HG02970 (cell line): ENCODE results near the gene KIAA0319L.
"Not testable (repeated sequence)": the region's sequence is repeated elsewhere in the genome, so short reads cannot be mapped to it uniquely, and the experiment has no call there.

Experiments
- ATAC-seq: cut with Tn5 transposase; IDR thresholded peaks from one replicate; pipeline ENCODE4 v1.9.1; 2021; ENCODE audit warnings: mild to moderate bottlenecking, moderate library complexity, moderate number of reproducible peaks; ENCODE audit not compliant: unreplicated experiment, low FRiP score

Gene KIAA0319L

DNA sequence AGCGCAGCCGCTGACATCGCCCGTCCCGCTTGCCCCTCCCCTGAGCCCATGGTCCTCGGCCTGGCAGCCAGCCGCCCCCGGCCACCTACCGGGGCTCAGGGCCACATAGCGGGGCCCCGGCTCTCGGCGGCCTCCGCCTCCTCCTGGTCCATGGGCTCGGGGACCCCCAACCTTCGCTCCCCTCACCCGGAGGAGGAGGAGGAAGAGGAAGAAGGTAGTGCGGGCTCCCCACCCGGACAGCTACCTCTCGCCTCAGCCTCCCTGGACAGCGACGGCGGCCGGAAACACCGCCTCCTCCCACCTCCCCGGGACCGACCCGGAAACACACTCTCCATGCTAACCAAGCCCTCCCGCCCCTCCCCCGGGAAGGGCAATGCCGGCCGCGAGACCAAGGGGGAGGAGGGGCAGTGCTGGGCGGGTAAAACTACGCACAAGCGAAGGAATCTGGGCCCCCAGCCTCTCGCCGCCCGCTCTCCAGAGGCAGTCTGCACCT is at the start of gene KIAA0319L:
Gene KIAA0319L (minus strand): TSS at position 286 of the 493 bp plus-strand sequence. CDS start 2,912 bp downstream, outside the sequence.
- ATAC-seq: peak; percentile 77

DNA sequence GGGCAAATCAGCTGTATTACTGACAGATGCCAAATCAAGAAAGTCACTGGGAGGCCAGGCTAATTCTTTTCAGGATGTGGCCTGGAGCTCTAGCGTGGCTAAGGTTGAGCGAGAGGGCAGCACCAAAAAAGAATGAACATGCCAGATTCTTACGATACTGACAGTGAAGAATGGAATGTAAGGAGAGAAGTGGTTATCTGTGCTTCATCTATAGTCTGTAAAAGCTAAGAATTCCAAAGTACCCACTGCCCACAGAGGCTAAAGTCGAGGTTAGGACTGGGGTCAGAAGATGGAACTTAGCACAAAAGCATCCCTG is 48.6 kb upstream of the KIAA0319L start:
- no peak for ATAC-seq

DNA sequence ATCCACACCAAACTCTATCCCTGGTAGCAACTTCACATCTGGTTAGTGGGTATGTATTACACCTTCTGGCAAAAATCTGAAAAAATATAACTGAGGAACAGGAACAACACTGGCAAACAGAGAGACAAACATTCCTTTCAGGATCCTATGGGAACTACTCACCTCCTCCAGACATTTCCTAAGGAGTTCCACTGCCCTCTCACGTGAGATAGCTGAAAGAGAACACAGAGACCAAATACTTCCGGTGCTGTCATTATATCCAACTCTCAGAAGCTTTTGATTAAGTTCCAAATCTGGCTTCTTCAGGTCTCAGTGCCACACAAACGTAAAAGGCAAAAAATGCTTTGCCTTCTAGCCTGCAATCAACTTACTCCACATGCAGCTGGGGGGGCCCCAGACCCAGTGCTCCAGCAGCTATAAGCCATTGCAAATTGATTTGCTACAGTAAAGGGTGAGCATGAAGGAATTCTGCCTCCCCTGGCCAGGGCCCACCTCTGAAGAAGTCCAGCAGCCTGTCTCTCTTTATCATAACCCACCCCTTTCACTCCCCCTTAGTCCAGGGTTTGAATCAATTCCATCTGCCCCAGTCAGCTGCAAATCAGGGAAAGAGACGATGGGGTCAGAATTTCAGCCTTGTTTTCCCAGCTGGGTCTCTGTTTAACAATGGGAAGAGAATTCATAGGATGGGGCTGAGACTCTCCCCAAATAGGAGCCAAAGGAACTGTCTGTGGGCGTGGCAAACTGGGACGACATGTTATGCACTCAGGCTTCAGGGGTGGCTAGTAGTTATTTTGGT is 48.1 kb upstream of the KIAA0319L start:
- no peak for ATAC-seq

DNA sequence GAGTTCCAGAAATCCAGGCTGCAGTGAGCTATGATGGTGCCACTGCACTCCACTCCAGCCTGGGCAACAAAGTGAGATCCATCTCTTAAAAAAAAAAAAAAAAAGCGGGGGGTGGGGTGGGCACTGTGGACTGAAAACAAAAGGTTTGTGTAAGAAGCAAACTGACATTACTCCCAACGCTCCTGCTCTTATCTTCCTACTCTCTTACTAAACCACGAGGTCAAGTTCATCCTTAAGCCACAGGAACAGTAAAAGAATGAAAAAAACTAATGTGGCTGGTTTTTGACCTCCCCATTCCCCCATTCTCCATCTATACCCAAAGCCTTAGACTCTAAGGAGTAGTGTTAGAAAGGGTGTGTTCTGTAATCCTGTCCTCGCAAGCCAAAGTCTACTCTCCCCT is 46.7 kb upstream of the KIAA0319L start:
- ATAC-seq: no peak

DNA sequence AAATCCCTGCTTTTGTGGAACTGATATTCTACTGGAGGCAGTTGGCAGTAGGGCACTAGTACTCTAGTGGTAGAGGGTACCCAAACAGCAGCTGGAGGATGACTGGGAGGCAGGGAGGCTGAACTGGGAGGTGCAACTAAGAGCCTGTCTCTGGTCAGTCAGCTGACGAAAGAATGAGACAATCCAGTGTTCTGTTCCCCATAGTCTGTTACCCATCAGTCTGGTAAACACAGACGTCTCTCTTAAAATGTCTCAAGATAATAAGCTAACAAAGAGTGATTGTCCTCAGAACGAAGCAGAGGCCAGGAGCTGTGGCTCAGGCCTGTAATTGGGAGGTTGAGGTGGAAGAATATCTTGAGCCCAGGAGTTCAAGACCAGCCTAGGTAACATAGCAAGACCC is 46.3 kb upstream of the KIAA0319L start:
- no peak for ATAC-seq

DNA sequence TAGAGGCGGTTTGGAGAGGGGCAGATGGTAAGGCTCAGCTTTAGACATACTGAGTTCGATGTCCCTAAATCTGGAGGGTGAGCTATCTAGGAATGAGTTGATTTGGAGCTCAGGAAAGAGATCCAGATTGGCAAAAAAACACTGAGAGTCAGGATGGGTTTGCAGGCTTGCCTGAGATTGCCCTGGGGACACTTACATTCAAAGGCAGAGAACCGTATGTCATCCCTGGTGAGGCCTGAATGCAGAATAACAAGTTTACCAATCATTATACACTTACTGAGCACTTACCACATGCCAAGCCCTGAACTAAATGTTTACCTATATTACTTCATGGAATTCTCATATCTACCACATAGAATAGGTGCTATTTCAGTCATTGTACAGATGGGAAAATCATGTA is 43.4 kb upstream of the KIAA0319L start:
- no peak for ATAC-seq

DNA sequence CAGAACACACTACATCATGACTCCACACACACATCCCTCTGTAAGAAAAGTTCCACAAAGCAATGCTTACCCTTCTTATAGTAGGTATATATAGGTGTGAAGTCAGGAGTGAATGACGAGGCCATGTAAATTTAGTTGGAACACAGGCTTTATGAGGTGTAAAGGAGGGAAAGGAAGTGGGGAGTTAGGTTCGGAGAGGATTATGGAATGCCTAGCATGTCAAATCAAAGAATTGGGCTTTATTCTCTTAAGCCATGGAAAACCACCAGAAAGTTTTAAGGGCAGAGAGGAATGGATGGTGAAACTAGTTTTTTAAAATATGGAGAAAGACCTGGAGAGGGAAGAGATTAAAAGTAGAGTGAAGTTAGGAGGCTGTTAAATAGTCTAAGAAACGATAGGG is 42.2 kb upstream of the KIAA0319L start:
- ATAC-seq: no peak

DNA sequence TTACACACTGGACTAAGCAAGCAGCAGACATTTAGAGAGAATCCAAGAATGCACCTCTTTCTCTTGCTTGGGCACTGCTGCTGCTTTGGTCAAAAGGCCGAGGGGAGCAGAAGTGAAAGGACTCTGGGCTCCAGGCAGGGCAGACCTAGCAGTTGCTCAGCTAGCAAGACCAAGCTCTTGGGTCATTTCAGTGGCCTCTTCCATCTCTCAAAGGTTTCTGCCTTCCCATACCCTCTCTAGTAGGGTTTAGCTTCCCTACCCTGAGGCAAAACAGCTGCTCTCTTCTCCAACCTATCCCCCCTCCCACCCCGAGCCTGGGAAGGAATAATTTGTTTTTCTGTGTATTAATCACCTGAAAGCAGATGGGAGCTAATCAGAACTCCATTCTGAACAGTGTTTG is 41.7 kb upstream of the KIAA0319L start:
- no peak for ATAC-seq

DNA sequence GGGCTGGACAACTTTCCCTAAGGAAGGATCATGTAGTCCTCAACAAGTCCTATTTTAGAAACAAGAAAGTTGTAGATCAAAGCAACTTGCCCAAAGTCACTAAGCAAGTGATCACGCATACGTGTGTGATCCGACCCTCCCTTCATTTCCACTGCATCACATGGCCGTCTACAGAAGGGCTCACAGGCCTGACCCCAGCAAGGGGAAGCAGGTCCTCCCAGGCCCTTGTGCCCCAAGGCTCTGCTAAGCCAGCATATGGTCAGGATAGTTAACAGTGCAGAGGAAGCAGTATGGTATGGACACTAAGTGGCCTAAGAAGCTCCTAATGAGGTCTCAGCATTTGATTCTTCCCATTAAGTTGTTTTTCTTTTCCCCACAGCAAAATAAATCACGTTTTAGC is 40.7 kb upstream of the KIAA0319L start:
- ATAC-seq: no peak

DNA sequence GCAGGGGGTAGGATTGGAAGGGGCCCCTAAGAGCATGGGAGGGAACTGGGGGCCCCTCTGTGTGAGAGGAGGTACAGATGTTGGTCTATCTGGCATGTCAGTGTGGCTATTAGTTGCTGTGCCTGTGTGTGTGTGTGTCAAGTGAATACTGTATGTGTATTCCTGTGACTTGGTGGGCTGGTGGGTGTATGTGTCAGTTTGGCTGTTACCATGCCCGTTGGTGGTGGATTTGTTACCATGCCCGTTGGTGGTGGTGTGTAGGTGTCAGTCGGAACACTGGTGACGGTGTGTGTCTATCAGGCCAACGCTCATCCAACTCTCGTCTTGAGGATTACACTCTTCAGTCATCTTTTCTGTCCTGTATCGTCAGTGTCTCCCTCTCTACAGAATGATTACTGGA is 38.5 kb upstream of the KIAA0319L start:
- no peak for ATAC-seq

DNA sequence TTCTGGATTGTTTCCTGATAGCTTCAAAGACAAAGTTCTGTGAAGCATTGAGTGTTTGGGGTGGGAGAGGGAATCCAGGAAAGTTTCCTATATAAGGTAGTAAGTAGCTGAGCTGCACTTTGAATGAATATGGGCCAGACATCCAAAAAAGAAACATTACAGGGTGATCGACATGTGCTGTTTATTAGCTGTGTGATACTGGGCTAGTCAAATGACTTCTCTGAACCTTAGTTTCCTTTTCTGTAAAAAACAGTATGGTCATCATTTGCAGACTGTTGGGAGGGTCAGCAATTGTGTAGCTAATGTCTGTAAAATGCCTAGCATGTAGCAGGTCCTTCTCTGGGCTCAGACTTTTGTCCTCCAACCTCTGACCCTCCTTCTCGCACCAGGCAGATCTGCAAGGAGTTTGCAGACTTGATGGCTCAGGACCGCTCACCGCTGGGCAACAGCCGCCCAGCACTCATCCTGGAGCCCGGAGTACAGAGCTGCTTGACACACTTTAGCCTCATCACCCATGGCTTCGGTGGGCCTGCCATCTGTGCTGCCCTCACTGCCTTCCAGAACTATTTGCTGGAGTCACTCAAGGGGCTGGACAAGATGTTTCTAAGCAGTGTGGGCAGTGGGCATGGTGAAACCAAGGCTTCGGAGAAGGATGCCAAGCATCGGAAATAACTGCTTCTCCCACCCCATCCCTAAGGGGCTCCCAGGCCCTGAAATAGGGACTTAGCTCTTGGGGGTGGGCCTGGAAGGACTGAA is 37.0 kb upstream of the KIAA0319L start:
- no peak for ATAC-seq

DNA sequence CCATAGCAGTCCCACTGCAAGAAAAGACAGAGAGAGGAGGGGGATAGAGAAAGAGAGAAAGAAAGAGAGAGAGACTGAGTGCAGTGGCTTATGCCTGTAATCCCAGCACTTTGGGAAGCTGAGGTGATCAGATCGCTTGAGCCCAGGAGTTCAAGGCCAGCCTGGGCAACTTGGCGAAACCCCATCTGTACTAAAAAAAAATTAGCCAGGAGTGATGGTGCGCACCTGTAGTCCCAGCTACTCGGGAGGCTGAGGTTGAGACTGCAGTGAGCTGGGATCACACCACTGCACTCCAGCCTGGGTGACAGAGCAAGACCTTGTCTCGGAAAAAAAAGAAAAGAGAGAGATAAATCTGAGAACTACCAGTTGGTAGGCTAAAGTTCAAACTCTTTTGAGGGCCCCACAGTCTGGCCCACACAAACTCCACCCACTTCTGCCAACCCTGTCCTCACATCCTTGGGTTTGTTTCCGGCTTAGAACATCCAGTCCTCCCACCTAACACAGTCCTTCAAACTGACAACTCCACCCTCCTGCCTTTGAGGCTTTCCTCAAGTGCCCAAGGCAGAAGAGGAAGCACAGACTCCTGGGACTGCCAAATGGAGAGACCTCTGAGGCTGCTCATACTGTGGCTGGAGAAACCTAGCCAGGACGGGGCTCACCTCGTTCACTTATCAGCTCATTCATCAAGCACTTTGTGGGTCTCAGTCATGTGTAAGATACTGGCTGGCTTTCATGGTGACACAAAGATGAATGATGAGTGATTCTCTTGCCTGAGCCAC is 36.0 kb upstream of the KIAA0319L start:
- no peak for ATAC-seq

DNA sequence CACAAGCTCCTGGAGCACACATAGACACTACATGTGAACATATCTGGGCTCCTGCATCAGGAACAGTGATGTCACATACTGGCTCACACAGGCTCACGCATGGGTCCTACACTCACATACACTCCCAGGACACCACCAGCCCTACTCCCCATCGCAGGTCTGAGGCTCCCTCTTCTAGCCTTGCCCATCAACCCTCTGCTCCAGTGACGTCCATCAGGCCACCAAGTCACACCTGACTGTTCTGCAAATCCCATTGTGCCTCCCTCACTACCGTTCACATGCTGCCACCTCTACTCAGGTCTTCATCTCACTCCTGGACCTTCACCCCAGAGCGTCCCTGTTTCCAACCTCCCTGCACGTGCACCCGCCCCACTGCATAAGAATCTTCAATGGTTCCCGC is 34.0 kb upstream of the KIAA0319L start:
- no peak for ATAC-seq

DNA sequence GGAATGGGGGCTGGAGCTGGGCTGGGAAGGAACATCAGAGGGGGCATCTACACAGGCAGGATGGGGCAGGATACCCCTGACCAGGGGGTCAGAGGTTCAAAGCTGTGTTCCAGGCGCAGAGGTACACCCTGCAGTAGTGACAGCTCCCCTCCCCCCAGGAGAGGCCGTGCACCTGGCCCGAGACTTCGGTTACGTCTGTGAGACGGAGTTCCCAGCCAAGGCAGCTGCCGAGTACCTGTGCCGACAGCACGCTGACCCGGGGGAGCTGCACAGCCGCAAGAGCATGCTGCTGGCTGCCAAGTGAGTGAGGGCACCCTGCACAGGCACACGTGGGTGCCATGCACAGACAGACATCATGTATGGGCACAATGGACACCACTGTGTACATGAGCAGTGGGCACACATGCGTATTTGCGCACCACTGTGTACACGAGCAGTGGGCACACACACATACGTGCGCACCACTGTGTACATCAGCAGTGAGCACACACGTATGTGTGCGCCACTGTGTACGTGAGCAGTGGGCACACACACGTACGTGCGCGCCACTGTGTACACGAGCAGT is 33.4 kb upstream of the KIAA0319L start:
- no peak for ATAC-seq

DNA sequence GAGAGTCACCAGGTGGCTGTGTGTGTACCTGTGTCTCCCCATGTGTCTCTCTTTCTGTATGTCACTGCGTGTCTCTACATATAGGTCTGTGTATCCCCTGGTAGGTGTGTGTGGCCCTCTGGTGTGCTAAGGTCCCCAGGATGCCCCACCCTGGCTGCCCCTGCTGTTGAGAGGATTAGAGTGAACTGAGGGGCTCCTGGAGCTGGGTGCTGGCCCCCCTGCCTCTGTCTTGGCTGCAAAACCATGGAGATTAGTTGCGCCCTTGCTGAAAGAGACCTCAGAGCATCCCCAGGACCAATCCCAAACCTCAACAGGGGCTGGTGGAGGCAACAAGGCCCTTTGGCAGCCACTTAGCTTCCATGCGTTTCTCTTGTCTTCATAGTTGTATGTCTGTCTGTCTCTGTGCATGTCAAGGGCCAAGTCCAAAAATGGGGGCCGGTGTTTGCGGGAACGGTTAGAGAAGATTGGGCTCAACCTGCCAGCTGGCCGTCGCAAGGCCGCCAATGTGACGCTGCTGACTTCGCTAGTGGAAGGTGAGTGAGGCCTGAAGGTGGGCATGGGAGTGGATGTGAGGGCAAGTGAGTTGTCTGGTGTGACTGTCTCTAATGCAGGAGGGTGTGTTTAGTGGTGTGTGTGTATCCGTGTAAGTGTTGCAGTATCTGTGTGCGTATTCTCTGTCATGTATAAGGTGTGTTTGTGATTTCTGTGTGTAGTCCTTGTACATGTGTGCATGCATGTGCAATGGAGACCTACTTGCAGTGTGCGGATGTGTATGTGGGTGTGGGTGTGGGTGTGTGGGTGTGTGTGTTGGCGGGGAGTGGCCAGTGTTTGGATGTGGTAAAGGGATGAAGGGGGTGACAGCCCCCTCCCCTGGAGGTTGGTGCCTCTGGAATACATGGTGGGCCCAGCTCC is 32.6 kb upstream of the KIAA0319L start:
- no peak for ATAC-seq

DNA sequence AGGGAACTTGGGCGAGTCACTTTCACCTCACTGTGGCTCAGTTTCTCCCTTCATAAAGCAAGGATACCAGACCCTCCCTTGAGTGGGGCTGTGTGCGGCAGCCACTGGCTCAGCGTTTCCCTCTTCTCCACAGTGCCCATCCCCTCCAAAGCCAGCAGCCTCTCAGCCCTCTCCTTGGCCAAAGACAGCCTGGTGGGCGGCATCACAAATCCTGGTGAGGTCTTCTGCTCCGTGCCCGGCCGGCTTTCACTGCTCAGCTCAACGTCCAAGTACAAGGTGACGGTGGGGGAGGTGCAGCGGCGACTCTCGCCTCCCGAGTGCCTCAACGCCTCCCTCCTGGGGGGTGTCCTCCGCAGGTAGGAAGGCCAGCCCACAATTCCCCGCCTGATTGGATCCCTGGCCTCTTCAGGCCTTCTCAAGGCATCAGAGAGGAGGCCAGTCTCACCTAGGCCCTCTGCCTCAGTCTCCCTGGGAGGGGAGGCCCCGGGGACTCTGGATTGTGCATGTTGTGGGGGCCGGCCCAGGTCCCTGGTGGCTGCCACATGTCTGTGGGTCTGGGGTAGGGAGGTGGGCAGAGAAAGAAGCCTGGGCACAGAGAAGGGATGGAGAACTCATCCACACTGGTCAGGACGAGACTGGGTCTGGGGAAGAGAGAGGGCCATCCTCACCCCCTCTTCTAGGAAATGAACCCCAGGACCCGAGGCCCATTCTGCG is 31.2 kb upstream of the KIAA0319L start:
- ATAC-seq: no peak

DNA sequence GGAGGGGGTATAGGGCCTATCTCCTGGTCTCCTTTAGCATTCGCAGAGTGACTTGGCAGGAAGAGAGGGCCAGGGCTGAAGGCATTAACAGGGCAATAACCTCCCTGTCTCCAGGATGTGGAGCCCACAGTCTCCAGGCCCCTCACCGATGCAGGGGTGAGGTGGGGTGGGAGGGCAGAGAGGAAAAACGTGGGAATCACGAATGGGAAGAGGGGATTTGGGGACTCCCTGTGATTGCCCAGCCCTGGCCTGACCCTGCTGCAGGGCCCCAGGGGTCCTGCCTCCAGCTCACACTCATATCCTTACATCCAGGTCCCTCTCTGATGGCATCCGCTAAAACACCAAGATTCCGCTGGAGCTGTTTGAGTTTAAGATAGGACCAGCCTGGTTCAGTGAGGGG is 30.5 kb upstream of the KIAA0319L start:
- no peak for ATAC-seq

DNA sequence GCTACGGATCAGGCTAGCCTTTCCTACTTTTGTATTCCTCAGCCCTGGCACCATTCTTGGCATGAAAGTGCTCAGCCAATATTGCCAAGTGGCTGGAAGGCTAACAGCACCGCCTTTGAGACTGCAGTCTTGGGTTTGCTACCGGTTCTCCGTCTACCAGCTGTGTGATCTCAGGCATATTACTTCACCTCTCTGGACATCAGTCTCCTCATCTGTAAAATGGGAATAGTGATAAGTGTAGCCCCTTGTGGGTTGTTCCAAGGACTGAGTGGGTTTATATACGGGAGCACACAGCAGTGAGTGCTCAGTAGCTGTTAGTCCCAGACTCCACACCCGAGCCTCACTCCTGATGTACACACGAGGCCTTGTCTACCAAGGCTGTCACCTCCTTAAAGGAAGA is 29.6 kb upstream of the KIAA0319L start:
- ATAC-seq: no peak

DNA sequence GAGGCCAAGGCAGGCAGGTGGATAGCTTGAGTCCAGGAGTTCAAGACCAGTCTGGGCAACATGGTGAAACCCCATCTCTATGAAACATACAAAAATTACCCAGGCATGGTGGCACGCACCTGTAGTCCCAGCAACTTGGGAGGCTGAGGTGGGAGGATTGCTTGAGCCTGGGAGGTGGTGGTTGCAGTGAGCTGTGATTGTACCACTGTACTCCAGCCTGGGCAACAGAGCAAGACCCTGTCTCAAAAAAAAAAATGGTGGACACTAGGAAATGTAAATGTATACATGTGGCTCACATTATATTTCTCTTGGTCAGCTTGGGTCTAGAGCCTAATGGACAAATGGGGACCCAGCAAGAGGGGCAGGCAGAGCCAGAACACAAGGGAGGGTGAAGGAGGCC is 28.6 kb upstream of the KIAA0319L start:
- not testable (repeated sequence) for ATAC-seq
